GM21737 (cell line): ENCODE measurements around the gene ELOVL6.
A peak's percentile ranks its signal among the peaks of the same experiment; 100 is the strongest.
"Not testable (repeated sequence)": the region's sequence is repeated elsewhere in the genome, so short reads cannot be mapped to it uniquely, and the experiment has no call there.

Experiments
- ATAC-seq: cut with Tn5 transposase; IDR thresholded peaks from one replicate; pipeline ENCODE4 v1.9.1; 2021; ENCODE audit warnings: mild to moderate bottlenecking, moderate library complexity; ENCODE audit not compliant: unreplicated experiment

ELOVL6 gene

GRCh38 chr4:110078148-110078547 lies 120.3 kb downstream of the ELOVL6 start:
- ATAC-seq, result not testable (repeated sequence)

- not testable (repeated sequence) for ATAC-seq
Measured at GRCh38 chr4:110076828-110077227, 121.6 kb downstream of the ELOVL6 start.

GRCh38 chr4:110075891-110076290 lies 122.5 kb downstream of the ELOVL6 start:
- no peak for ATAC-seq

GRCh38 chr4:110075083-110075738 lies 123.2 kb downstream of the ELOVL6 start:
- ATAC-seq, result no peak

GRCh38 chr4:110074570-110074969 lies 123.8 kb downstream of the ELOVL6 start:
- no peak for ATAC-seq

- no peak for ATAC-seq
Measured at GRCh38 chr4:110073053-110073845, 125.2 kb downstream of the ELOVL6 start.

GRCh38 chr4:110071466-110071865 lies 126.9 kb downstream of the ELOVL6 start:
- no peak for ATAC-seq

GRCh38 chr4:110068248-110068647 lies 130.2 kb downstream of the ELOVL6 start:
- no peak for ATAC-seq

- ATAC-seq, result no peak
Measured at GRCh38 chr4:110064934-110065333, 133.5 kb downstream of the ELOVL6 start.

- ATAC-seq, result no peak
Measured at GRCh38 chr4:110064295-110064694, 134.1 kb downstream of the ELOVL6 start.

- ATAC-seq, result no peak
Measured at GRCh38 chr4:110062166-110062565, 136.2 kb downstream of the ELOVL6 start.

GRCh38 chr4:110061076-110061475 lies 137.3 kb downstream of the ELOVL6 start:
- no peak for ATAC-seq

GRCh38 chr4:110059556-110060191 lies 138.7 kb downstream of the ELOVL6 start:
- peak; percentile 86 for ATAC-seq

- ATAC-seq, result no peak
Measured at GRCh38 chr4:110058677-110059076, 139.7 kb downstream of the ELOVL6 start.

- peak; percentile 70 for ATAC-seq
Measured at GRCh38 chr4:110055158-110055768, 143.2 kb downstream of the ELOVL6 start.

GRCh38 chr4:110049951-110050925 lies 148.2 kb downstream of the ELOVL6 start:
- ATAC-seq, result no peak

GRCh38 chr4:110046588-110047049 lies 151.8 kb downstream of the ELOVL6 start:
- no peak for ATAC-seq

GRCh38 chr4:110042545-110043517 lies 155.6 kb downstream of the ELOVL6 start:
- no peak for ATAC-seq

GRCh38 chr4:110041735-110042134 lies 156.7 kb downstream of the ELOVL6 start:
- no peak for ATAC-seq
